DMS79 treated with DMSO at 0.1 percent for 48 hours (cell line): Measurements from ENCODE around the gene ZNF70.

Source experiments
- DNase-seq: peaks from one replicate; lab custom pipeline; 2025; lab: John Stamatoyannopoulos, UW

Gene ZNF70

GRCh38 chr22:23692598-23693291, 58.2 kb downstream of the ZNF70 start:
- no peak for DNase-seq

GRCh38 chr22:23691748-23692423, 59.0 kb downstream of the ZNF70 start:
- no peak for DNase-seq

- DNase-seq, result no peak
Observed at GRCh38 chr22:23690713-23691112, 60.2 kb downstream of the ZNF70 start, which contains the start of gene RGL4. RGL4 (plus strand) TSS chr22:23691013; CDS start chr22:23692031, 1,018 bp downstream.

GRCh38 chr22:23689414-23689813, 61.5 kb downstream of the ZNF70 start:
- no peak for DNase-seq
